GM19468 (cell line): Measurements from ENCODE around the gene TNS1.

Experiments used
- ATAC-seq: cut with Tn5 transposase; IDR thresholded peaks from one replicate; pipeline ENCODE4 v1.9.1; 2021; ENCODE audit warnings: mild to moderate bottlenecking, moderate library complexity, moderate number of reproducible peaks; ENCODE audit not compliant: unreplicated experiment; ENCODE audit errors: extremely low read depth

TNS1 gene

DNA sequence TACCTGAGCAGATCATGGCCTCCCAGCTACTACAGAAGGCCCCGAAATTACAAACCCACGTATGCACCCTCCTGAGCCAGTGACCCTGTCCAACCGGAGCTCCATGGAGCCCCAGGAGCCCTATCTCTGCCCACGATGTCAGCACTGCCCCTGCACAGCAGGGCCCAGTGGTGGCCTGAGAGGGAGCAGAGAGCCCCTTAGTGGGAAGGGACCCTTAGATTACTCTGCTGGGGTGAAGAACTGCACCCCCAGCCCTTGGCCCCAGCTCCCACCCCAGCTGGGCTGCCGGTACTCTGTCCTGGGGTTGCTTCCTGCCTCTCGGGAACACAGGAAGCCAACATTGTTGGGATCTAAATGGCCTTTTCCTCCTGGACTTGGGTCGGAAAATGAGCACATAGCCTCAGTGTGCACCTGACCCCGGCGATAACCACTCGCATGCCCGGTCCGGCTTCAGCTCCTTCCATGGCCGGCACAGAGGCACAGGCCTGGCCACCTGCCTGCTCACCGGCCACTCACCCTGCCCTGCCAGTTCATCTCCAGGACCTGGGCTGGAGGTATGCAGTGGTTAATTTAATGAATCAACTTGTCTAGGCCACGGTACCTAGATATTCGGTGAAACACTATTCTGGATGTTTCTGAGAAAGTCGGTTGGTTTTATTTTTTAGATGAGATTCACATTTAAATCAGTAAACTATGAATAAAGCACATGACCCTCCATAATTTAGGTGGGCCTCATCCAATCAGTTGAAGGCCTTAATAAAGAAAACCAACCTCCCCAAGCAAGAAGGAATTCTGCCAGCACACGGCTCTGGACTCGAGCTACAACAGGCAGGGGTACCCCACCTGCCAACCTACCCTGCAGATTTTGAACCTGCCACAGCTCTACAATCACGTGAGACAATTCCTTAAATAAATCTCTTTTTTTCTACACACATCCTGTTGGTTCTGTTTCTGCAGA lies 19.2 kb downstream of the TNS1 start:
- no peak for ATAC-seq

DNA sequence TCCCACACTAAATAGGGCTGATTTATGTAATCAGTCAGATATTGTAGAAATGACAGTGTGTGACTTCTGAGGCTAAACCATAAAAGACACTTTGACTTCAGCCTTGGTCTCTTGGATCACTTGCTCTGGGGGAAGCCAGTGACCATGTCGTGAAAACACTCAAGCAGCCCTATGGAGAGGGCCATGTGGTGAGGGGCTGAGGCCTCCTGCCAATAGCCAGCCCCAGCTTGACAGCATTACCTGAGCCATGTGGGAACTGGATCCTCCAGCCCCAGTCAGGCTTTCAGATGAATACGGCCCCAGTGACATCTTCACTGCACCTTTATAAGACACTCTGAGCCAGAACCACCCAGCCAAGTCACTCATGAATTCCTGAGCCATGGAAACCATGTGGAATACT lies 20.8 kb downstream of the TNS1 start:
- ATAC-seq = no peak

DNA sequence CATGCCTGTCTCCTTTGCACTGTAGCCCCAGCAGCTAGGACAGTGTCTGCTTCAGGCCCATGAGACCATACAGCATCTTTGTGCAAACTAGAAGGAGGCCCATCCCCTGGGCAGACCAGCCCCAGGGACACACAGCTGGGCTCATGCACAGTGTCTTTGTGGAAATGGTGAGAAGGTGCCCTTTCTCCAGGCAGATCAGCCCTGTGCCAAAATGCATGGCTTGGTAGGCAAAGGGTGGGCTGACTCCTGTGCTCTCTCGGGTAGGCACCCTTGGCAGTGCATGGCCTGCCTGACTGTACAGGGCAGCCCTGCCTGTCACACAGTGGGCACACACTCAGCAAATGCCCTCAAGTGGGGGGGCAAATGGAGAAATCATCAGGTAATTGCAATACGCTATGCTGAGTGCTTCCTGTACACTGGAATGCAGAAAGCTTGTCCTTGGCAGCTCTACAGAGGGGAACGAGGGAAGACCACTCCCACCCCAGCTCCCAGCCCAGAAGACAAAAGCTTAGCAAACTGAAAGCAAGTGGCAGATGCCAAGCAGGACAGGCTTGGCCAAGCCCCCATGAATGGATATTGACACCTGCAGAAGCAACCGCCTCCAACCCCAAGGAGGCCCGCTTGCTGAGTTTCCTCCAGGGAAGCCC lies 21.6 kb downstream of the TNS1 start:
- ATAC-seq = no peak

DNA sequence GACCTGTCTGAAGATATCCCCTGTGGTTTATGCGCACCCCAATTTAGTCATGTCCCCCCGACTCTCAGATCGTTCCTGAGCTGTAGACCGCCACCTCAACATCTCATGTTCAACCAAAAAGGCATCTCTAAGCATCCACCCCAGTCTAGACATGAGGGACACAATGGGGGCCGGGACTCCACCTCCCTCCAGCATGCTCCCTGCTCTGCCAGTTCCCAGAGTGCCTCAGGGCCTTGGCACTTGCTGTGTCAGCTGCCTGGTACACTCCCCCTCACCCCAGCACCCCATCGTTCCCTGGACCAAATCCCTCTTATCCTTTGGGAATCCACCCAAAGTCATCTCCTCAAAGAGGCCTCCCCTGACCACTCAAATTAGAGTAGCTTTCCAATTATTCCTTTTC lies 22.2 kb downstream of the TNS1 start:
- no peak for ATAC-seq

GRCh38 chr2:217980036-217980435 lies 22.8 kb downstream of the TNS1 start:
- ATAC-seq = no peak

DNA sequence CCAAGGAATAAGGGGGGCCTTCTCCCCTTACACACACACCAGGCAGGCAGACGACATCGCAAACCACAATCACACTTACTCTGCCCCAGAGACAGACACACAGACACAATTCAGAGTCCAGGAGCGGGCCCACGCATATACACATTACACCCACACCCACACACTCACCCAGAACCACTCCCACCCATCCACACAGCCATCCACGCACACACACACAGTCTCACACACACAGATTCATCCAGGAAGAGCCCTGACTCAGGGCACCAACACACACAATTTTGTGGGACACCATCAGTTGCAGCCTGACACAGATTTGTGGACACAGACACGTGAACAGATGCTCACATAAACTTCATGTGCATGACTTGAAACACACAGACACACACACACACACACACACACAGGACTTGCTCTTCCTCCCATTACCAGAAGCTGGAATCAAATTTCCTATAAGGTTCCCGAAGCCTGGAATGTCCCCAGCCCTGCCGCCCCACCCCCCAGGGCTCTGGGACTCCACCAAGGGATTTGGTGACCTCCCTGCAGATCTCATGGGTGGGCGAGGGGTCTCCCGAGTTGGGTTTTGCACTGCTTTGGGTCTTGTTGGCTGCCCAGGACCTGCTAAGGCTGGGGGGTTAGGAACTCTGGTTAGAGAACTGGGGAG lies 23.5 kb downstream of the TNS1 start:
- no peak for ATAC-seq

DNA sequence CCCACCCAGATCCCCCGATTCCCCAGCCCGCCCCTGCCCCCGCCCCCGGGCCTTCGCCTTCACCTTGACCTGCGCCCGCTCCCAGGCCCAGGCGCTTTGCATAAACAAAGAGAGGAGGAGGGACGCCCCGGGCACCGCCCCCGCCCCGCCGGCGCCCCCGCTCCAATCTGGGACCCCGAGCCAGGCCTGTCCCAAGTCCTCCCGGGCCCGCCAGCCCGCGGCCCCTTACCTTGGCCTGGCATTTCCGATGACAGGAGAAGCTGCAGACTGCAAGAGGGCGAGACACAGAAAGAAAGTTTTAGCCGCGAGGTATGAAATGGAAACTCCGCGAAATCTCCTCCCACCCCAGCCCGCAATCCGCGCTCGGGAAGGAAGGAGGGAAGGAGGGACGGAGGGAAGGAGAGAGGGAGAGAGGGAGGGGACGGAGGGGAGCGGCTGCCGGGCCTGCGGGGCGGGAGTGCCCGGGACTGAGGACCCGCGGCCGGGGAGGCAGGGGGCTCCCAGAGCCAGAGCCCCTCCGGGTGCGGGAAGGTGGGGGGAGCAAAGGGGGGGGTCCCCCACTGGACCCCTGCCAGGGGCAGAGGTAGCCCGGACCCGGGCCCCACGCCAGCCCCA lies 24.2 kb downstream of the TNS1 start:
- no peak for ATAC-seq

GRCh38 chr2:217977840-217978535 lies 24.8 kb downstream of the TNS1 start:
- ATAC-seq = no peak

- ATAC-seq = no peak
Observed at GRCh38 chr2:217976301-217976700, 26.5 kb downstream of the TNS1 start.

DNA sequence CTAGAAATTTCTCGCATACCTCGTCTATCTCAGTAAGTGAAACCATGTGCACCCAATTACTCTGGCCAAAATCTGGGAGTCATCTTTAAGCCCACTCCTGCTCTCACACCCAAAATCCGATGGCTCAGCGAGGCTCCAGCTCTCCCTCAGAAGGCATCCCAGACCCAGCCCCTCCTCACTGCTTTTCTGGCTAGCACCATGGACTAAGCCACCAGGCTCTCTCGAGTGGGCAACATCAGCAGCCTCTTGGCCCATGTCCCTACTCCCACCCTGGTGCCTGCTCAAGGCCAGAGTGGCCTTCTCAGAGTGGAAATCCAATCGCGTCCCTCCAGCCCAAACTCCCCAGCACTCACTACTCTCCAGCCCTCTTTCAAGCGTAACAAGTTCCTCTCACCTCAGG lies 27.2 kb downstream of the TNS1 start:
- ATAC-seq = no peak

- no peak for ATAC-seq
Observed at GRCh38 chr2:217974389-217975005, 28.3 kb downstream of the TNS1 start.

- no peak for ATAC-seq
Observed at GRCh38 chr2:217973008-217973787, 29.6 kb downstream of the TNS1 start.

GRCh38 chr2:217972490-217972889 lies 30.3 kb downstream of the TNS1 start:
- ATAC-seq = no peak

DNA sequence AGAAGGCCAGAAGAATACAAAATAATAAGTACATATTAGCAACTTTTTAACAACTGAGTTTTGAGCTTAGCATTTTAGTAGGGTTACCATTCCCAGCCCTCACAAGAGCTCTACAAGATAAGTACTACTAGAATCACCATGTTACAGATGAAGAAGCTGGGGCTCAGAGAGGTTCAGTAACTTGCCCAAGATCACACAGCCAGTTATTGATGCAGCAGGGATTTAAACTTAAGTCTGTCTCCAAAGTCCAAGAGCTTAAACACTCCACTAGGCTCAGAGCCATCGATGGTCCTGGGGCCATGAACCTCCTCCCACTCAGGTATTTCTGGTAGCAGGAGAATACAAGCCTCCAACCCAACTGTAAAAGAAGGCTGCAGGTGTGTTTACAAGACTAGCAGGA lies 30.8 kb downstream of the TNS1 start:
- ATAC-seq = no peak

DNA sequence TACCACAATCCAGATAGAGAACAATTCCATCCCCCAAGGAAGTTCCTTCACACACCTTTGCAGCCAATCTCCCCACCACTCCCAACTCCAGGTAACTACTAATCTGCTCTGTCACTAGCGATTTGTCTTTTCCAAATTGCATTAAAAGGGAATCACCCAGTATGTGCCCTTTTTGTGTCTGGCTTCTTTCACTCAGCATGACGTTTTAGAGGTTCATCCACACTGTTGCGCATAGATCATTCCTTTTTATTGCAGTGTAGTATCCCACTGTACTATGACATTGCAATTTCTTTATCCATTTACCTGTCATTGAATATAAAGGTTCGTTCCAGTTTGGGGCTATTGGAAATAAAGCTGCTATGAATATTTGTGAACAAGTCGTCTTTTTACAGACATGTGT lies 31.6 kb downstream of the TNS1 start:
- no peak for ATAC-seq

DNA sequence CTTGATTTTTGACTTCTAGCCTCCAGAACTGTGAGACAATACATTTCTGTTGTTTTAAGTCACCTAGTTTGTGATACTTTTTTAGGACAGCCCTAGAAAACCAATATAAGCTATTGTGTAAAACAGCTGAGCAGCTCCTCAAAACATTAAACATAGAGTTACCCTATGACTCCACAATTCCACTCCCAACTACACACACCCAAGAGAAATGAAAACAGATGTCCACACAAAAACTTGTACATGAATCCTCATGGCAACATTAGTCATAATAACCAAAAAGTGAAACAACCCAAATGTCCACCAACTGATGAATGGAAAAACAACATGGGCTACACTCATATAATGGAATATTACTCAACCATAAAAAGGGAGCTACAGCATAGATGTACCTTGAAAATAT lies 32.6 kb downstream of the TNS1 start:
- no peak for ATAC-seq

DNA sequence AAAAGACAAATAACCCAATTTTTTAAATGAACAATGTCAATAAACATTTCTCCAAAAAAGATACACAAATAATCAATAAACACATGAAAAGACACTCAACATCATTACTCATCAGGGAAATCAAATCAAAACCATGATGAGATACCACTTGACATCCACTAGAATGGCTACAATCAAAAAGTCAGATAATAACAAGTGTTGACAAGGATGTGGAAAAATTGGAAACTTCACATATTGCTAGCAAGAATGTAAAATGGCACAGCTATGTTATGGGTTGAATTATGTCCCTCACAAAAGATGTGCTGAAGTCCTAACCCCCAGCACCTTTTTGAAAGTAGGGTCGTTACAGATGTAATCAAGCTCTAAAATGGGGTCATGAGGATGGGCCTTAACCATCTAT lies 33.2 kb downstream of the TNS1 start:
- ATAC-seq = no peak

DNA sequence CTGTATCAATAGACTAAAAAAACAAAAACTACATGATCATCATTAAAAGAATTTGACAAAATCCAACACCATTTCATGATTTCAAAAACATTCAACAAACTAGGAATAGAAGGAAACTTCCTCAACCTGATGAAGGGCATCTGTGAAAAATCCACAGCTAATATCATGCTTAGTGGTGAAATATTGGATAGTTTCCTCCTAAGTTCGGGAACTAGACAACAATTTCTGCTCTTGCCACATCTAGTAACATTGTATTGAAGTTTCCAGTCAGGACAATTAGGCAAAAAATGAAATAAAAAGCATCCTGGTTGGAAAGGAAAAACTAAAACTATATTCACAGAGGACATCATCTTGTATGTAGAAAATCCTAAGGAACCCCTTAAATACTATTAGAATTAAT lies 34.8 kb downstream of the TNS1 start:
- no peak for ATAC-seq
